SHP77 (cell line): ENCODE data around the gene OR10V1.

ENCODE experiments used
- DNase-seq, 2 experiments: peaks; one replicate each; lab custom pipeline; 2025; lab: John Stamatoyannopoulos, UW

Gene OR10V1

DNA sequence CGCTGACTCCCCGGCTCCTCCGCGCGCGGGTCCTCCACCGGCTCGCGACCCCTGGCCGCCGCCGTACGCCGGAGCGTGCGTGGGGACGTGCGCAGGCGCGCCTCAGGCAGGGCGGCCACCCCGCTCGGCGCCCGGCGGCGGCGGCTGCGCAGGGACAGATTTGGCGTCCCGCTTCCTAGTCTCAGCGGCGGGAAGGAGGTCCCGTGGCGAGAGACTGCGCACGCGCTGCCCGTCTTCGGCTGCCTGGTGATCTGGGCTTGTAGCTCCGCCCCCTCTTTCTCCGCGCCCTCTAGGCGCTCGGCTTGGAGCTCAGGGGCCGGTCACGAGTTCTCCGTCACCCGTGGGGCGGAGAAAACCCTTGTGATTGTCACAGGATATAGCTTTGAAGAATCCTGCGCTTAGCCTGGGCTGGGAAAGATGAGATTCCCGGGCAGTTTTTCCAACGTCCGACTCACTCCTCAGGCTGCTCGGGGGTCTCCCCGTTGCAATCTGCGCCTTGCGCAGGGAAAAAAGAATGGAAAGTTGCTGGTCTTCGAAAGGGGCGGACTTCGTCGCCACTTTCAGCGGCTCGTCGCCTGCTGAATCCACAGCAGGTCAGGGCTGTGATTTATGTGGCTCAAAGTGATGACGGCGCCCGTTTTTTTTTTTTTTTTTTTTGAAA lies 44.6 kb downstream of the OR10V1 start, which contains the start of gene PATL1:
PATL1 (minus strand) TSS at position 88 of the 661 bp plus-strand sequence. CDS start 142 bp downstream, outside the sequence.
- peak; percentile 78 to 87 for DNase-seq

DNA sequence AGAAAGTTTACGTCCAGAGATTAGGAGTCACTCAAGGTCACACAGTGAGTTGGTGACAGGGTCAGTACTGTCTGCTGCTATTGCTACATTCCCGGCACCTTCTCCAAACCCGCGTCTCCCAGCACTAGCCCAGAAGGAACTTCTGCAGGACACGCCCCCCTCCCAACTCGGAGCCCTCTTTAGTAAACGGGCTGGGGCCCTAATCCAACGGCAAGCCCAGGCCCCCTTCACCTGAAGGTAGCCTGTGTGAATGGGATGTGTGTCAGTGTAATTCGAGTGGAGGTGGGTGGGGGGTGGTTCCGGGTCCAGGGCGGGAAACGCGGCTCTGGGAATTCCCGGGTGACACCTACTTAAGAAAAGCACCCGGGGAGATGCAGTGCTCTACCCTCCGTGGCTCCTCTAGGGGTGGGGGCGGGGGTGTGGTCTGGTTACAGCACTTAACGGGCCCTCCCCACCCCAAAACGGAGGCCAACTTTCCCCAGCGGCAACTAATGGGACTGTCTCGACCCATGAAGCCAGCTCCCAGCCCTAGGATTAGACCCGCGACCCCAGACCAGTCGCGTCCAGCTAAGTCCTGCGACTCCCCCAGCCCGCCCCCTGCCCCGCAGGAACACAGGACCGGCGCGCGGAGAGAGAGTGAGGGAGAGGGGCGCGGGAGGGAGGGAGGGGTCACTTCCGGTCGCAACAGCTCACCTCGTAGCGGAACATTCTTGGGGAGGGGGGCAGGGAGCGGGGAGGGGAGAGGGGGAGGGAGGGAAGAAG lies 45.3 kb downstream of the OR10V1 start:
- DNase-seq = peak in 1 of 2 experiments; percentile 39

- no peak for DNase-seq
These were observed 45.8 kb downstream of the OR10V1 start for GRCh38 chr11:59667812-59668187.

DNA sequence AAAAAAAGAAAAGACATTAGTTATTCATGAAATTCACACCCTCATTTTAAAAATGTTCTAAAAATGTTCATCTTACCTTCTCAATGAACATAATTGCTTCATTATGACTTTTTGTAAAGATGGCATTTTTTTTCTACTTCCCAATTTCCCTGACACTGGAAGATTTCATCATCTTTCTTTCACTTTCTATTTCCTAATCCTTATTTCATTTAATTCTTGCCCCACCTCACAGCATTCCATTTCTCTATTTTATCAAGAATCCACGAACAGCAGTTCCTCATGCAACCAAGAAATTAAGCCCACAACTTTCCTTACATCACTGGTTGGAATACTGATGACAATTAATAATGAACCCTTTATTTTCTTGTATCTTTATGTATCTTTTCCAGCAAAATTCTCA lies 46.7 kb downstream of the OR10V1 start:
- DNase-seq = no peak
